ENCODE measurements around the gene PARP1. TPM values are rescaled to one million over a fixed set of nuclear protein-coding genes. Genes with fewer than 3 reads are reported as not detected.
"Not testable (repeated sequence)": the region's sequence is repeated elsewhere in the genome, so short reads cannot be mapped to it uniquely, and the experiment has no call there.

PARP1 gene
- total RNA-seq, 1 donor: 51.0 TPM

DNA sequence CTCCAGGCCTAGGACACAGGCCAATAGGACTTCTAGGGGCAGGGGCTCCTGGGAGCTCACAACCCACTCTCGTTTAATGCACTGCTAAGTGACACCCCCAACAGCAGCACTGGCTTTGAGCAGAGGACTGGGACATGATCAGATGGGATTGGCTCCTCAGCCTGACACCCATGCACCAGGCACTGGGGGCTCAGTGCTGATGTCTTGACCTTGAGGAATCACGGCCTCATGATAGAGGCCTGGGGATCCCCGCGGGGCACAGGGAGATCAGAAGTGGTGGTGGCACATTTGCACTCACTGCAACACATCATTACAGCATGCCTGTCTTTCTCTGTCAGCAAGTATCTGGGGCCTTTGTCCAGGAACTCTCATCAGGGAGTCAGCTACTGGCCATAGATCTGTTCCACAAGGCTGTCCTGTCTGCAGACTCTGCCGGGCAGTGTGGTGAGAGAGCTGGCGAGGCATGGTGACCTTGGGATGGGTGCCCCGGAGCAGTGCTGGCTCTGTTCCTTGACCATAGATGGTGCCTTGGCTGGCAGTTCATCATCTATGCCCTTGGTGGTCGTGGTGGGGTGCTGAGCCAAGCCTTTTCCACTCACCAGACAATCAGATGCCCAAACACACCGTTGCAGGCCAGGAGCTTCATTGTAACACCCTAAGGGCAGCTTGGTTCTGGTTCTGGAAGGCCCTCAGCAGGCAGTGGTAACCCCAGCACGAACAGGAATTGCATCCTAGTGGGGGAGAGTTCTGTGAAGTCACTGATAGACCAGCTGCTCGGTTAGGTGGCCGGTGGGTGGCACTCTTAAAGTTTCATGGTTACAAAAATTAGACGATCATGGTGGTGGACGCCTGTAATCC lies 22.2 kb upstream of the PARP1 start:
- H3K27me3 ChIP-seq (ENCODE audit: insufficient read depth, low read length): no peaks in the 10 kb centered on the region
- no peaks in the 10 kb centered on the region for H3K9me3 ChIP-seq (ENCODE audit: low read depth, low read length)
- TF ChIP-seq, protein P1, sequence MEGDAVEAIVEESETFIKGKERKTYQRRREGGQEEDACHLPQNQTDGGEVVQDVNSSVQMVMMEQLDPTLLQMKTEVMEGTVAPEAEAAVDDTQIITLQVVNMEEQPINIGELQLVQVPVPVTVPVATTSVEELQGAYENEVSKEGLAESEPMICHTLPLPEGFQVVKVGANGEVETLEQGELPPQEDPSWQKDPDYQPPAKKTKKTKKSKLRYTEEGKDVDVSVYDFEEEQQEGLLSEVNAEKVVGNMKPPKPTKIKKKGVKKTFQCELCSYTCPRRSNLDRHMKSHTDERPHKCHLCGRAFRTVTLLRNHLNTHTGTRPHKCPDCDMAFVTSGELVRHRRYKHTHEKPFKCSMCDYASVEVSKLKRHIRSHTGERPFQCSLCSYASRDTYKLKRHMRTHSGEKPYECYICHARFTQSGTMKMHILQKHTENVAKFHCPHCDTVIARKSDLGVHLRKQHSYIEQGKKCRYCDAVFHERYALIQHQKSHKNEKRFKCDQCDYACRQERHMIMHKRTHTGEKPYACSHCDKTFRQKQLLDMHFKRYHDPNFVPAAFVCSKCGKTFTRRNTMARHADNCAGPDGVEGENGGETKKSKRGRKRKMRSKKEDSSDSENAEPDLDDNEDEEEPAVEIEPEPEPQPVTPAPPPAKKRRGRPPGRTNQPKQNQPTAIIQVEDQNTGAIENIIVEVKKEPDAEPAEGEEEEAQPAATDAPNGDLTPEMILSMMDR (IDR thresholded peaks at IDR 0.05; ENCODE audit: extremely low read depth, low read depth, low read length): no peak
- no peaks in the 10 kb centered on the region for H3K4me1 ChIP-seq (ENCODE audit: insufficient read depth, low read length)
- H3K79me2 ChIP-seq (ENCODE audit: insufficient read depth, low read length): no peaks in the 10 kb centered on the region
- H3K36me3 ChIP-seq (ENCODE audit: insufficient read depth, low read length): no peaks in the 10 kb centered on the region
- H4K20me1 ChIP-seq (ENCODE audit: insufficient read depth, low read length): no peaks in the 10 kb centered on the region
- no peak overlapping the region for H2AFZ ChIP-seq (ENCODE audit: low read length)
- H3K4me3 ChIP-seq (ENCODE audit: insufficient read depth, low read length): no peak overlapping the region
- H3K27ac ChIP-seq (ENCODE audit: low read depth, low read length): no peak overlapping the region
- H3K4me2 ChIP-seq (ENCODE audit: insufficient read depth, low read length): no peak overlapping the region
- DNase-seq (ENCODE audit: insufficient read length, low spot score, missing footprints): no peak

DNA sequence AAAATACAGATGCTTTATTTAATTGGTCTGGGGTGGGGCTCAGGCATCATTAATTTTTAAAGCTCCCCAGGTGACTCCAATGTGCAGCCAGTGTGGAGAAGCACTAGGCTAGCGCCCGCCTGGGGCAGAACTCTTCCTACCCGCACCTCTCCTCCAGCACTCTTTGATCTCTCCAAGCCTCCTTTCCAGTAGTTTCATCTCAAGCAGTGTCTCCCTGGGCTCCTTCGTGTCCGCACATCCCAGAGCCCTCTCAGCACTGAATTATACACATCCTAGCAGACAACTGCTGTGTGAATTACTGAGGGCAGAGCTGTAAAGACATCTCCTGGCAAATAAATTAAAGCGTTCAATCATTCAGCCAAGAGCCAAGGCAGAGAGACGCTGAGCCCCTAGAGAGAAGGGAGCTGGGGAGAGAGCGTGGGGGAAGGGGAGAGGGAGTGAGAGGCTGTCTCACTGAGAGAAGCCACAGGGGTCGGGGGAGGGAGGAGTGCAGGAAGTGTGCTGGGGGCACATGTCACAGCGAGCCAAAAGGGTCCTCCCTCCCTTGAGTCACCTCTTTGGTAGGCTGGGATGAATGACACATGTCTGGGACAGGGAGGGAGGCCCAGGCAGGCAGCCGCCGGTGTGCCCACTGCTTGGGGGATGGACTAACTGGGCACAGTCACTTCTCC lies 21.0 kb upstream of the PARP1 start:
- H4K20me1 ChIP-seq (ENCODE audit: insufficient read depth, low read length): no peaks in the 10 kb centered on the region
- H2AFZ ChIP-seq (ENCODE audit: low read length): no peak overlapping the region
- no peak overlapping the region for H3K27ac ChIP-seq (ENCODE audit: low read depth, low read length)
- no peaks in the 10 kb centered on the region for H3K36me3 ChIP-seq (ENCODE audit: insufficient read depth, low read length)
- peaks cover 2% of the 10 kb centered on the region for H3K27me3 ChIP-seq (ENCODE audit: insufficient read depth, low read length)
- H3K79me2 ChIP-seq (ENCODE audit: insufficient read depth, low read length): no peaks in the 10 kb centered on the region
- H3K4me1 ChIP-seq (ENCODE audit: insufficient read depth, low read length): no peaks in the 10 kb centered on the region
- DNase-seq (ENCODE audit: insufficient read length, low spot score, missing footprints): no peak
- no peak overlapping the region for H3K4me3 ChIP-seq (ENCODE audit: insufficient read depth, low read length)
- H3K9me3 ChIP-seq (ENCODE audit: low read depth, low read length): no peaks in the 10 kb centered on the region
- TF ChIP-seq, protein P1 (IDR thresholded peaks at IDR 0.05; ENCODE audit: extremely low read depth, low read depth, low read length): no peak
- no peak overlapping the region for H3K4me2 ChIP-seq (ENCODE audit: insufficient read depth, low read length)

DNA sequence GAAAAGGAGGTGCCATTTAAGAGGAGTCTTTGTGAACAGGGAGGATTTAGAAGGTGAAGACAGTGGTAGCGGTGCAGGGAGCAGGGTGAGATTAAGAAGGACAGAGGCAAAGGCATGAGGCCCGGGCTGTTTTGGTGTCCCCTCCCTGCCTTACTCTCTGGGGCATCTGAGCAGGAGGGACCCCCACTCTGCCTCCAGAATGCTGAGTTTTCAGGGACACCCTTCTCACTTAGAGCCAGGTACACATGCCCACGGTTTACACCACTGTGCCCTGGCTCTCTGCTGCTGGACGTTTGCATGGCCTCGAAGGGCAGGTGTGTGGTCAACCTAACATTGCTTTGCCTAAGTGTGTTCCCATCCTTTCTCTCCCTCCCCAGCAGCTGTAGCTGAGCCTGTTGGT lies 20.5 kb upstream of the PARP1 start:
- Histone ChIP-seq H3K4me3 (ENCODE audit: insufficient read depth, low read length) (no peak overlapping the region), H3K36me3 (ENCODE audit: insufficient read depth, low read length) (no peaks in the 10 kb centered on the region), H3K79me2 (ENCODE audit: insufficient read depth, low read length) (no peaks in the 10 kb centered on the region), H3K4me1 (ENCODE audit: insufficient read depth, low read length) (no peaks in the 10 kb centered on the region), H3K9me3 (ENCODE audit: low read depth, low read length) (no peaks in the 10 kb centered on the region), H2AFZ (ENCODE audit: low read length) (no peak overlapping the region), H3K27ac (ENCODE audit: low read depth, low read length) (no peak overlapping the region), H3K4me2 (ENCODE audit: insufficient read depth, low read length) (no peak overlapping the region), H3K27me3 (ENCODE audit: insufficient read depth, low read length) (peaks cover 2% of the 10 kb centered on the region), H4K20me1 (ENCODE audit: insufficient read depth, low read length) (no peaks in the 10 kb centered on the region)
- no peak for DNase-seq (ENCODE audit: insufficient read length, low spot score, missing footprints)
- TF ChIP-seq, protein P1 (IDR thresholded peaks at IDR 0.05; ENCODE audit: extremely low read depth, low read depth, low read length): no peak

DNA sequence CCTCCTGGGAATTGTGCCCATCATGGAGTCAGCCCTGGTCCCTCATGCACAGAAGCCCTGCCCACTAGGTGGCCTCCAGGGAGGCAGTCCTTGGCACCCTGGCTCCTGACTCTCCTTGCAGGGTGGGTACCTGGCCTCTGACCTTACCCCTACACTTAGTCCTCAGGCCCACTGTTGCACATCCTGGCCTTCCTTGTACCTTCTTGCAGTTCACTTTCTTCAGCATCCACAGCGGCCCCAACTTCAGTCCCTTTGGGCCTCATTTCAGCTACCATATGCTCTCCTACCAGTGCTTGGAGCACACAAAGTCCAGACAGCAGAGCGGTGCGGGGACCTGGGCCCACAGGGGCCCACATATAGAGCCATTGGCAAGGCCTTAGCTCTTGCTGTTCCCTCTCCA lies 19.2 kb upstream of the PARP1 start:
- no peak for DNase-seq (ENCODE audit: insufficient read length, low spot score, missing footprints)
- no peaks in the 10 kb centered on the region for H3K9me3 ChIP-seq (ENCODE audit: low read depth, low read length)
- no peak overlapping the region for H3K27ac ChIP-seq (ENCODE audit: low read depth, low read length)
- TF ChIP-seq, protein P1 (IDR thresholded peaks at IDR 0.05; ENCODE audit: extremely low read depth, low read depth, low read length): no peak
- no peak overlapping the region for H2AFZ ChIP-seq (ENCODE audit: low read length)
- no peaks in the 10 kb centered on the region for H3K4me1 ChIP-seq (ENCODE audit: insufficient read depth, low read length)
- no peaks in the 10 kb centered on the region for H4K20me1 ChIP-seq (ENCODE audit: insufficient read depth, low read length)
- no peaks in the 10 kb centered on the region for H3K36me3 ChIP-seq (ENCODE audit: insufficient read depth, low read length)
- no peaks in the 10 kb centered on the region for H3K79me2 ChIP-seq (ENCODE audit: insufficient read depth, low read length)
- no peak overlapping the region for H3K4me3 ChIP-seq (ENCODE audit: insufficient read depth, low read length)
- H3K27me3 ChIP-seq (ENCODE audit: insufficient read depth, low read length): peaks cover 2% of the 10 kb centered on the region
- H3K4me2 ChIP-seq (ENCODE audit: insufficient read depth, low read length): no peak overlapping the region

DNA sequence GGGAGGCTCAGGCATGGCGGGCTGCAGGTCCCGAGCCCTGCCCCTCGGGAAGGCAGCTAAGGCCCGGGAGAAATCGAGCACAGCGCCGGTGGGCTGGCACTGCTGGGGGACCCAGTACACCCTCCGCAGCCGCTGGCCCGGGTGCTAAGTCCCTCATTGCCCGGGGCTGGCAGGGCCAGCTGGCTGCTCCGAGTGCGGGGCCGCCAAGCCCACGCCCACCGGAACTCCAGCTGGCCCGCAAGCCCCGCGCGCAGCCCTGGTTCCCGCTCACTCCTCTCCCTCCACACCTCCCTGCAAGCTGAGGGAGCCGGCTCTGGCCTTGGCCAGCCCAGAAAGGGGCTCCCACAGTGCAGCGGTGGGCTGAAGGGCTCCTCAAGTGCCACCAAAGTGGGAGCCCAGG lies 18.5 kb upstream of the PARP1 start:
- H4K20me1 ChIP-seq (ENCODE audit: insufficient read depth, low read length); H3K36me3 ChIP-seq (ENCODE audit: insufficient read depth, low read length); H3K9me3 ChIP-seq (ENCODE audit: low read depth, low read length); H3K4me3 ChIP-seq (ENCODE audit: insufficient read depth, low read length); H3K27me3 ChIP-seq (ENCODE audit: insufficient read depth, low read length); H3K79me2 ChIP-seq (ENCODE audit: insufficient read depth, low read length); DNase-seq (ENCODE audit: insufficient read length, low spot score, missing footprints); H3K4me1 ChIP-seq (ENCODE audit: insufficient read depth, low read length); H3K4me2 ChIP-seq (ENCODE audit: insufficient read depth, low read length); H2AFZ ChIP-seq (ENCODE audit: low read length); H3K27ac ChIP-seq (ENCODE audit: low read depth, low read length): not testable (repeated sequence)
